Measurements from ENCODE around the gene CRAT. TPM values are rescaled to one million over a fixed set of nuclear protein-coding genes. Genes with fewer than 3 reads are reported as not detected.

Gene CRAT
- total and polyA plus RNA-seq, 11 donors: 37.0 to 126 (median 65.7) TPM

GRCh38 chr9:129102095-129102525 is 8.5 kb downstream of the CRAT start:
- TF ChIP-seq, protein P1, sequence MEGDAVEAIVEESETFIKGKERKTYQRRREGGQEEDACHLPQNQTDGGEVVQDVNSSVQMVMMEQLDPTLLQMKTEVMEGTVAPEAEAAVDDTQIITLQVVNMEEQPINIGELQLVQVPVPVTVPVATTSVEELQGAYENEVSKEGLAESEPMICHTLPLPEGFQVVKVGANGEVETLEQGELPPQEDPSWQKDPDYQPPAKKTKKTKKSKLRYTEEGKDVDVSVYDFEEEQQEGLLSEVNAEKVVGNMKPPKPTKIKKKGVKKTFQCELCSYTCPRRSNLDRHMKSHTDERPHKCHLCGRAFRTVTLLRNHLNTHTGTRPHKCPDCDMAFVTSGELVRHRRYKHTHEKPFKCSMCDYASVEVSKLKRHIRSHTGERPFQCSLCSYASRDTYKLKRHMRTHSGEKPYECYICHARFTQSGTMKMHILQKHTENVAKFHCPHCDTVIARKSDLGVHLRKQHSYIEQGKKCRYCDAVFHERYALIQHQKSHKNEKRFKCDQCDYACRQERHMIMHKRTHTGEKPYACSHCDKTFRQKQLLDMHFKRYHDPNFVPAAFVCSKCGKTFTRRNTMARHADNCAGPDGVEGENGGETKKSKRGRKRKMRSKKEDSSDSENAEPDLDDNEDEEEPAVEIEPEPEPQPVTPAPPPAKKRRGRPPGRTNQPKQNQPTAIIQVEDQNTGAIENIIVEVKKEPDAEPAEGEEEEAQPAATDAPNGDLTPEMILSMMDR (IDR thresholded peaks at IDR 0.05): no peak
- TF ChIP-seq POLR2A (IDR thresholded peaks at IDR 0.05): no peak
- peaks cover 0 to 37% (median 22%) of the 10 kb centered on the region in 9 donors for H3K36me3 ChIP-seq
- no peak overlapping the region for H3K27ac ChIP-seq
- no peaks in the 10 kb centered on the region for H3K27me3 ChIP-seq
- no peak overlapping the region for H3K4me3 ChIP-seq
- intact Hi-C loops (cut with DNase I): no loop called here
- peaks cover 0 to 17% (median 0%) of the 10 kb centered on the region in 12 donors for H3K4me1 ChIP-seq
- DNase-seq (no peak), ATAC-seq (no peak)
- 92 to 100% (median 93%) methylated on average over 5 to 13 of the region's 13 CpGs for WGBS, 4 donors
- H3K9me3 ChIP-seq: no peaks in the 10 kb centered on the region

DNA sequence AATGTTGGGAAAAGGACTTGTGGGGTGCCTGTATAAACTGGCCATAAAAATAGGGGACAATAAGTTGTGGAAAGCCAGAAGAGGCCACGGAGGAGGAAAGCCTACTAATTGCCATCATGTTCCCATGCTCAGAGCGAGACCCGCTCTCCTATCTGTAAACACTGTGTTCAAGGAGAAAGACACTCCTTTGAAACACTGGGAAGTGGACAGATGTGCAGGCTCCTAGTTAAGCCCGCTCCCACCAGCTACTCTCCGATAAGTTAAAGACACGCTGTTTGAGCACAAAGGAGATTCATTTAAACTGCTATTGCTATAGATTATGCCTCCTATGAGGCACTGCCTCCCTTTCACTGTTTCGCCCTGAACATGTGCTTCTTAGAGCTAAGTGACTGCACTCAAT is 9.3 kb downstream of the CRAT start:
- Histone ChIP-seq H3K36me3 (peaks cover 0 to 42% (median 25%) of the 10 kb centered on the region in 9 donors), H3K27ac (no peak overlapping the region), H3K9me3 (no peaks in the 10 kb centered on the region), H3K27me3 (no peaks in the 10 kb centered on the region), H3K4me1 (peaks cover 0 to 17% (median 0%) of the 10 kb centered on the region in 12 donors), H3K4me3 (no peak overlapping the region)
- intact Hi-C loops (cut with DNase I): no loop called here
- 92 to 97% (median 97%) methylated on average over 7 of the region's 7 CpGs for WGBS, 4 donors
- no peak for TF ChIP-seq POLR2A (IDR thresholded peaks at IDR 0.05)
- TF ChIP-seq, protein P1 (IDR thresholded peaks at IDR 0.05): no peak
- DNase-seq (no peak), ATAC-seq (no peak)

GRCh38 chr9:129100383-129101169 is 10.0 kb downstream of the CRAT start:
- no peak overlapping the region for H3K27ac ChIP-seq
- WGBS, 4 donors: 73 to 78% (median 75%) methylated on average over 24 to 28 of the region's 28 CpGs
- peaks cover 0 to 17% (median 0%) of the 10 kb centered on the region in 12 donors for H3K4me1 ChIP-seq
- H3K9me3 ChIP-seq: no peaks in the 10 kb centered on the region
- no peak for DNase-seq
- TF ChIP-seq POLR2A (IDR thresholded peaks at IDR 0.05): no peak
- TF ChIP-seq, protein P1 (IDR thresholded peaks at IDR 0.05): no peak
- no peaks in the 10 kb centered on the region for H3K27me3 ChIP-seq
- H3K36me3 ChIP-seq: peaks cover 0 to 43% (median 32%) of the 10 kb centered on the region in 9 donors
- H3K4me3 ChIP-seq: no peak overlapping the region
- intact Hi-C loops (cut with DNase I): no loop called here
- ATAC-seq: no peak

- no peak overlapping the region for H3K4me3 ChIP-seq
- WGBS, 4 donors: 91 to 95% (median 94%) methylated on average over 8 to 11 of the region's 11 CpGs
- intact Hi-C loops (cut with DNase I): no loop called here
- no peaks in the 10 kb centered on the region for H3K27me3 ChIP-seq
- H3K4me1 ChIP-seq: peaks cover 0 to 16% (median 2%) of the 10 kb centered on the region in 12 donors
- no peak overlapping the region for H3K27ac ChIP-seq
- ATAC-seq: no peak
- H3K36me3 ChIP-seq: peaks cover 0 to 49% (median 38%) of the 10 kb centered on the region in 9 donors
- no peaks in the 10 kb centered on the region for H3K9me3 ChIP-seq
- TF ChIP-seq, protein P1 (IDR thresholded peaks at IDR 0.05): no peak
- no peak for TF ChIP-seq POLR2A (IDR thresholded peaks at IDR 0.05)
- DNase-seq: no peak
Measured at GRCh38 chr9:129098328-129098727, 12.3 kb downstream of the CRAT start.

Measured in heart left ventricle (tissue), 16 donors.